Measurements from ENCODE around the gene SELL. TPM values are rescaled to one million over a fixed set of nuclear protein-coding genes. Genes with fewer than 3 reads are reported as not detected.

SELL gene
- total and polyA plus RNA-seq, 7 donors = 0.14 to 3.1 (median 1.1) TPM

GRCh38 chr1:169653873-169654272, 57.5 kb downstream of the SELL start:
- no peaks in the 10 kb centered on the region for H3K36me3 ChIP-seq (ENCODE audit: insufficient read depth in 1 of 2, low read depth in 1 of 2)
- intact Hi-C loops (cut with DNase I) = no loop called here
- no peaks in the 10 kb centered on the region for H3K27me3 ChIP-seq (ENCODE audit: insufficient read depth in 3 of 3, low read length in 2 of 3)
- 31 to 58% (median 38%) methylated on average over 2 of the region's 2 CpGs for WGBS, 3 donors
- no peaks in the 10 kb centered on the region for H3K4me1 ChIP-seq
- no peak for DNase-seq
- no peak overlapping the region for H3K27ac ChIP-seq
- H3K9me3 ChIP-seq = no peaks in the 10 kb centered on the region
- TF ChIP-seq, protein P1, sequence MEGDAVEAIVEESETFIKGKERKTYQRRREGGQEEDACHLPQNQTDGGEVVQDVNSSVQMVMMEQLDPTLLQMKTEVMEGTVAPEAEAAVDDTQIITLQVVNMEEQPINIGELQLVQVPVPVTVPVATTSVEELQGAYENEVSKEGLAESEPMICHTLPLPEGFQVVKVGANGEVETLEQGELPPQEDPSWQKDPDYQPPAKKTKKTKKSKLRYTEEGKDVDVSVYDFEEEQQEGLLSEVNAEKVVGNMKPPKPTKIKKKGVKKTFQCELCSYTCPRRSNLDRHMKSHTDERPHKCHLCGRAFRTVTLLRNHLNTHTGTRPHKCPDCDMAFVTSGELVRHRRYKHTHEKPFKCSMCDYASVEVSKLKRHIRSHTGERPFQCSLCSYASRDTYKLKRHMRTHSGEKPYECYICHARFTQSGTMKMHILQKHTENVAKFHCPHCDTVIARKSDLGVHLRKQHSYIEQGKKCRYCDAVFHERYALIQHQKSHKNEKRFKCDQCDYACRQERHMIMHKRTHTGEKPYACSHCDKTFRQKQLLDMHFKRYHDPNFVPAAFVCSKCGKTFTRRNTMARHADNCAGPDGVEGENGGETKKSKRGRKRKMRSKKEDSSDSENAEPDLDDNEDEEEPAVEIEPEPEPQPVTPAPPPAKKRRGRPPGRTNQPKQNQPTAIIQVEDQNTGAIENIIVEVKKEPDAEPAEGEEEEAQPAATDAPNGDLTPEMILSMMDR (IDR thresholded peaks at IDR 0.05) = no peak
- no peak overlapping the region for H3K4me3 ChIP-seq
- no peak for ATAC-seq

GRCh38 chr1:169651035-169651434, 60.4 kb downstream of the SELL start:
- no peaks in the 10 kb centered on the region for H3K4me1 ChIP-seq
- intact Hi-C loops (cut with DNase I) = no loop called here
- no peaks in the 10 kb centered on the region for H3K36me3 ChIP-seq (ENCODE audit: insufficient read depth in 1 of 2, low read depth in 1 of 2)
- ATAC-seq = no peak
- H3K4me3 ChIP-seq = no peak overlapping the region
- no peaks in the 10 kb centered on the region for H3K9me3 ChIP-seq
- TF ChIP-seq, protein P1 (IDR thresholded peaks at IDR 0.05) = no peak
- no peak overlapping the region for H3K27ac ChIP-seq
- no peaks in the 10 kb centered on the region for H3K27me3 ChIP-seq (ENCODE audit: insufficient read depth in 3 of 3, low read length in 2 of 3)
- WGBS, 3 donors = 72 to 89% (median 85%) methylated on average over 2 of the region's 2 CpGs
- DNase-seq = no peak

DNA sequence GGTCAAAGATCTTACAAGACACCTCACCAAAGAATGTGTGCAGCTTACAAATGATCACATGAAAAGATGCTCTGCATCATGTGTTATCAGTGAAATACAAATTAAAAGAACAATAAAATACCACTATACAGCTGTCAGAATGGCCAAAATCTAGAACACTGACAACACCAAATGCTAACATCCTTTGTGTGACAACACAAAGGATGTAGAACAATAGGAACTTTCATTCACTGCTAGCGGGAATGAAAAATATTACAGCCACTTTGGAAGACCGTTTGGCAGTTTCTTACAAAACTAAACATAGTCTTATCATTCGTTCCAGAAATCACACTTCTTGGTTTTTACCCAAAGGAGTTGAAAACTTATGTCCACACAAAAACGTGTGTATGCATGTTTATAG, 60.9 kb downstream of the SELL start:
- Histone ChIP-seq H3K4me3 (no peak overlapping the region), H3K9me3 (no peaks in the 10 kb centered on the region), H3K4me1 (no peaks in the 10 kb centered on the region), H3K27ac (no peak overlapping the region), H3K27me3 (ENCODE audit: insufficient read depth in 3 of 3, low read length in 2 of 3) (no peaks in the 10 kb centered on the region), H3K36me3 (ENCODE audit: insufficient read depth in 1 of 2, low read depth in 1 of 2) (no peaks in the 10 kb centered on the region)
- ATAC-seq = no peak
- 43 to 57% (median 46%) methylated on average over 4 of the region's 4 CpGs for WGBS, 3 donors
- DNase-seq = no peak
- intact Hi-C loops (cut with DNase I) = no loop called here
- TF ChIP-seq, protein P1 (IDR thresholded peaks at IDR 0.05) = no peak

DNA sequence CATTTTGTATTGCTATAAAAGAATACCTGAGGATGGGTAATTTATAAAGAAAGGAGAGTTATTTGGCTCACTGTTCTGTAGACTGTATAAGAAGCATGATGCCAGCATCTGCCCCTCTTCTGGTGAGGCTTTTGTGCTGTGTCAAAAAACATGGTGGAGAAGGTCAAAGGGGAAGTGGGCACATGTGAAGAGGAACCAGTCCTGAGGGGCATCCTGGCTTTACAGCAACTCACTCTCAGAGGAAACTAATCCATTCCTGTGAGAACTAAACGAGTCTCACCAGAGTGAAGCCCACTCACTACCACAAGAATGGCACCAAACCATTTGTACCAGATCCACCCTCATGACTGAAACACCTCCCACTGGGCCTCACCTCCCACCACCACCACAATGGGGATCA, 62.7 kb downstream of the SELL start:
- WGBS, 3 donors = 50 to 62% (median 51%) methylated on average over 1 of the region's 1 CpG
- no peaks in the 10 kb centered on the region for H3K27me3 ChIP-seq (ENCODE audit: insufficient read depth in 3 of 3, low read length in 2 of 3)
- DNase-seq (no peak), ATAC-seq (no peak)
- H3K9me3 ChIP-seq = no peaks in the 10 kb centered on the region
- TF ChIP-seq, protein P1 (IDR thresholded peaks at IDR 0.05) = no peak
- no peak overlapping the region for H3K27ac ChIP-seq
- intact Hi-C loops (cut with DNase I) = no loop called here
- H3K4me1 ChIP-seq = no peaks in the 10 kb centered on the region
- H3K4me3 ChIP-seq = no peak overlapping the region
- H3K36me3 ChIP-seq (ENCODE audit: insufficient read depth in 1 of 2, low read depth in 1 of 2) = no peaks in the 10 kb centered on the region

- ATAC-seq = no peak
- TF ChIP-seq, protein P1 (IDR thresholded peaks at IDR 0.05) = no peak
- WGBS, 3 donors = 62 to 90% (median 69%) methylated on average over 2 of the region's 2 CpGs
- no peak for DNase-seq
- no peaks in the 10 kb centered on the region for H3K36me3 ChIP-seq (ENCODE audit: insufficient read depth in 1 of 2, low read depth in 1 of 2)
- H3K4me3 ChIP-seq = no peak overlapping the region
- no peaks in the 10 kb centered on the region for H3K9me3 ChIP-seq
- no peak overlapping the region for H3K27ac ChIP-seq
- intact Hi-C loops (cut with DNase I) = no loop called here
- H3K4me1 ChIP-seq = no peaks in the 10 kb centered on the region
- H3K27me3 ChIP-seq (ENCODE audit: insufficient read depth in 3 of 3, low read length in 2 of 3) = no peaks in the 10 kb centered on the region
Observed at GRCh38 chr1:169648187-169648586, 63.2 kb downstream of the SELL start.
